Activated CD4-positive, alpha-beta T cell treated with anti-CD3 and anti-CD28 coated beads, Interleukin-2, amount 50 U/mL, for 1 hour (primary cell): Measurements from ENCODE around the gene FLII.
"Not testable (repeated sequence)": the region's sequence is repeated elsewhere in the genome, so short reads cannot be mapped to it uniquely, and the experiment has no call there.

Experiments used
- DNase-seq: peaks from one replicate; pipeline ENCODE4 v3.0.0-alpha.2; 2020

FLII gene

DNA sequence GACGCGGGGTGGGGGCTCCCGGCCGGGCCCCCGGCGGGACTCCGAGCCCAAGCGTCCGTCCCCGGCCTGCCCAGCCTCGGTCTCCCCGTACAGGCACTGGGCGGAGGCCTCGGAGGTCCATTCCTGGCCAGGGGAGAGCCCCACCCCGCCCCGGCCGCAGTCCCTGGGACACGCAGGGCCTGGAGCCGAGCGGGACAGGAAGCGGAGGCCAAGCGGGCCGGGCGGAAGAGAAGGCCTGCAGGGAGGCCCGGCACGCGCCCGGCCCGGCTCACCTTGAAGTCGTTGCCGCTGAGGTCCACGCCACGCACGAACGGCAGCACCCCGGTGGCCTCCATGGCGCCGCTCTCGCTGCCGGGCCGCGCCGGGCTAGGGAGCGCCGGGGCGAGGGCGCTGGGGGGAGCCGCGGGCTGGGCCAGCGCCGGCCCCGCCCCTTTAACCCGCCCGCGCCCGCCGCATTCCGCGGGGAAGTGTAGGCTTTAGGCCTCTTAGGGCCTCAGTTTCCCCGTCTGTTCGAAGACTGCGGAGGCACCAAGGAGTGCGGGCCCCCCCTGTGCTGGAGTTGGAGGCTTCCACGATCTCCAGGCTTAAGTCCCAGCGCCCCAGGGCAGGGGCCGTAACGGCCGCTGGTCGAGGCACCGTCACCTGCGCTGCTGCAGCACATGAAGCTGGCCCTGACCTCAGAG, at the start of gene FLII:
Gene FLII, minus strand, starts transcription at position 383 of the 683 bp plus-strand sequence. Its CDS starts 48 bp downstream, at position 335.
- peak; percentile 53 for DNase-seq

DNA sequence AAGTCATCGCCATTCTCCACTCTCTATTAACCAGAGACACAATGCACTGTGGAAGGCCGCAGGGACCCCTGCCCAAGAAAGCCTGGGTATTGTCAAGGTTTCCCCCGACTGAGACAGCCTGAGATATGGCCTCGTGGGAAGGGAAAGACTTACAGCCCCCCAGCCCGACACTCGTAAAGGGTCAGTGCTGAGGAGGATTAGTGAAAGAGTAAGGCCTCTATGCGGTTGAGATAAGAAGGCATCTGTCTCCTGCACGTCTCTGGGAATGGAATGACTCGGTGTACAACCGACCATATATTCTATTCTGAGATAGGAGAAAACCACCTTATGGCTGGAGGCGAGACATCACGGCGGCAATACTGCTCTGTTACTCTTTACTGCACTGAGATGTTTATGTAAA, 44.7 kb upstream of the FLII start:
- DNase-seq, result not testable (repeated sequence)

DNA sequence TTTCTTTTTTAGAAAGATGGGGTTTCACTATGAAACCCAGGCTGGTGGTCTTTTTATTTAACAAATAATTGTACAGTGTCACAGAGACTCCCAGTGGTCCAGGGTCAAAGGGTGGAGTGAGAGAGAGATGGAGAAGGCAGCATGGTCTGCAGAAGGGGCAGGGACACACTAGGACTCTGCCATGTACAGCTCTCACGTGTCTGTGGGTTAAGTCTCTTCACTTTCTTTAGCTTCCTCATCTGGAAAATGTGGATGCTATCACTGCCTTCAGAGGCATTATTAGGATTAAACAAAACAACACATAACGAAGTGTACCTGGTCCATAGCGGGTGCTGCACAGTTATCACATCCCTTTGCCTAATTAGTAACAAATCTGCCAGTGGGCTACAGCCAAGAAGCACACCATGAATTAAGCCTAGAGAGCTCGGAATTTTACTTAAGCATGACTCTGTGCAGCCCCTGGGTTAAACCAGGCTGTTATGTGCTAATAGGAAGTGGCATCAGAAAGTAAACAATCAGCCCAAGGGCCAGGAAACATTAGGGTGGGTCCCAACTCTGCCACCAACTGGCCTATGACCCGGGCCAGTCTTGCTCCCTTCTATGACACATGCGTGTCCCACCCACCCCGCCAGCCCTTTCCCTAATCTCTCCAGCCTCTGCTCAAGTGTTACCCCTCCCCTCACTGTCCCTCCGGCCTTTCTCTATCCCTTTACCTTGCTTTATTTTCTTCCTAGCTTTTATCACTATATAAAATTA, 42.4 kb upstream of the FLII start:
- DNase-seq, result no peak

DNA sequence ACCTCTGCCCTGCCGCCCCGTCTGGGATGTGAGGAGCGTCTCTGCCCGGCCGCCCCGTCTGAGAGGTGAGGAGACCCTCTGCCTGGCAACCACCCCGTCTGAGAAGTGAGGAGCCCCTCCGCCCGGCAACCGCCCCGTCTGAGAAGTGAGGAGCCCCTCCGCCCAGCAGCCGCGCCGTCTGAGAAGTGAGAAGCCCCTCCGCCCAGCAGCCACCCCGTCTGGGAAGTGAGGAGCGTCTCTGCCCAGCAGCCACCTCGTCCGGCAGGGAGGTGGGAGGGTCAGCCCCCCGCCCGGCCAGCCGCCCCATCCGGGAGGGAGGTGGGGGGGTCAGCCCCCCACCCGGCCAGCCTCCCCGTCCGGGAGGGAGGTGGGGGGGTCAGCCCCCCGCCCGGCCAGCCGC, 39.5 kb upstream of the FLII start:
- DNase-seq, result not testable (repeated sequence)

DNA sequence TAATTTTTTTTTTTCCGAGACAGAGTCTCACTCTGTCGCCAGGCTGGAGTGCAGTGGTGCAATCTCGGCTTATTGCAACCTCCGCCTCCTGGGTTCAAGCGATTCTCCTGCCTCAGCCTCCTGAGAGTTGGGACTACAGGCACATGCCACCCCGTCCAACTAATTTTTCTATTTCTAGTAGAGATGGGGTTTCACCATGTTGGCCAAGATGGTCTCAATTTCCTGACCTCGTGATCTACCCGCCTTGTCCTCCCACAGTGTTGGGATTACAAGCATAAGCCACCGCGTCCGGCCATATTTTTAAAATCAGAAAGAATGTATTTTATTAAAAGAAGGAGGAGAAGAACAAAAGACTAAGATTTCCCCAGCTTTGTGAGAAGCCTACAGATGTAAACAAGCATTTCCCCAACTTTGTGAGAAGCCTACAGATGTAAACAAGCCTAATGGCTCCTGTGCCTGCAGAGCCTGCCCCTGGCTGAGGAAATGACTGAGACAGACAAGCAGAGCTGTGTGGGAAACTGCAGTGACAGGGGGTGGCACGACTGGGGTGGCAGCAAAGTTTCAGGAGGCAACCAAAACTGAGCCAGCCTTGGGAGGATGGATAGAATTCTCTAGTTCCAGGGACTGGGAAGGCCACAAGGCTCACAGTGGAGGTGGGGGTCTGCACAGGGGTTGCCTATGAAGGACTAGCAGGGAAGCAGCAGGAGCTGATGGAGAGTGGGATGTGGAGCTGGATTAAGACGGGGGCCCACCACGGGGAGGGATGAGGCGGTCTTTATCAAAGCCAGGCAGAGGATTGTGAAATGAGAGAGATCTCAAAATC, 33.4 kb upstream of the FLII start:
- DNase-seq, result no peak

DNA sequence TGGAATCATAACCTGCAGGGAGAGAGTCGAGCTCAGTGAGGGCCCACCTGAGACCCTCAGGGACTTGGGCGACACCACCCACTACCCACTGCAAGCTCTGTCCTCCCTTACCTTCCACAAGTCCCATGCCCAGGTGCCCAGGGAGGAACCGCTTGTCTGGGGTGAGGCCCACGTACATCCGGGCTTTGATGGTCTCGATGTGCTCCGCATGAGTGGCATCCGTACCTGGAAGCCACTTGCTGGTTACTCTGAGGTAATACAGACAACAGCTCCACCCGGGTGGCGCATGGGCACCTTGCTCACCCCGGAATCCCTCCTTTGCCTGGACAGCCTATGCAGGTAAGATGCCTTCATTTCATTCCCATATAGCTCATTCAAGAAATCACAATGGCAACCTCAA, 26.8 kb upstream of the FLII start:
- no peak for DNase-seq

DNA sequence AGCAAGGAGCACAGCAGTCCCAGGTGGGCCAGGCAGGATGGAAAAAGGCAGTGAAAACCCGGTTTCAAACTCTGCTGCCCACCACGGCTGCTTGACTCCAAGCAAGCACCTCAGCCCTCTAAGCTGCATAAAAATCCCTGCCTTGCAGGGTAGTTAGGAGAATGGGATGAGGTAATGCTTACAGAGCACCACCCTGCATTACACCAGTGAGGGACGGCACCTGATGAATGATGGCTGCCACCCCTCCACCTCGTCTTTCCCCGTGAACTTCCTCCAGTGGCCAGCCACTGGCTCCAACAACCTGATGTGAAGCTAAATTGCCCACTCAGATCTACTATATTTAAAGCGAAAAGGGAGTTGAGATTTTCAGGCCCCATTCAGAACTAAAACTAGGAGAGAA, 23.2 kb upstream of the FLII start:
- no peak for DNase-seq

DNA sequence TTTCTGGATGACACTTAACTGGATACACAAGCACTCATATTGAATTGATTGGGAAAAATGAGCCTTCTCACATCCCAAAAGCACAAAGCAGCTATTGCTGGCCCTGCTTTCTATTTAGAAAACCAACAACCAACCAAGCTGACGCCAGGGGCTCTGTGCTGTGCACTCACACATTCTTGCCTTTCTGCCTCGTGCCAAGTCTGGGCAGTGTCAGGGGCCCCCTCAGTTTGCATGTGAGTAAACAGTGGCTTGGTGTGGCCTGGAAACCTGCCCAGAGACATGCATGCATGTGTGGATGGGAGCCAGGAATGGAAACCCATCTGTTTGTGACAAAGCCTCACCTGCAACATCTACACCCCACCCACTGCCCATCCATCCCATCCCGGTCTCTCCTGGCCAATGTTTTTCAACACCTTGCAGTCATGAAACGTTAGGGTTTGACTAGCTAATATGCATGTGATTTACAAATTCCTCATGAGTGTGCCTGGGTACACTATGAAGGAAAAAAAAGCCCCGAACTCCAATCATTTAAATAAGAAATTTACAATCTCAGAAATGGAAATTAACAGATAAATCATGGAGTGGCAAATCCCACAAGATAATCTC, 22.3 kb upstream of the FLII start:
- DNase-seq, result no peak

DNA sequence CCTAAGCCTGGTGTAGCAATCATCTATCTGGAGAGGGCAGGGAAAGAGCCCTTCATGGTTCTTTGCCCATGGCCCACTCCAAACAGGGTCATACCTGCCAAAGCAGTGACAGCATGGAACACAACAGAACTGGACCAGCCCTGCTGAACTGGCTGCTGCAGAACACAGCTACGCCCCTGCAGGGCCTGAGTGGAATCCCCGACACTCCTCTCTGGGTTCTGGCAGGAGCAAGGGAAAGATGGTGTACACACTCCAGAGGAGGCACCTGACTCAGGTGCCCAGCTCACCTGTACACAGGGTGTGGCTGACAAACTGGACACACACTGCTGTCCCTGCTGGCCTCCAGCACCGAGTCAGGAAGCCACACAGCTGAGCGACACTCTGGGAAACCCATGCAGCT, 21.7 kb upstream of the FLII start:
- no peak for DNase-seq

DNA sequence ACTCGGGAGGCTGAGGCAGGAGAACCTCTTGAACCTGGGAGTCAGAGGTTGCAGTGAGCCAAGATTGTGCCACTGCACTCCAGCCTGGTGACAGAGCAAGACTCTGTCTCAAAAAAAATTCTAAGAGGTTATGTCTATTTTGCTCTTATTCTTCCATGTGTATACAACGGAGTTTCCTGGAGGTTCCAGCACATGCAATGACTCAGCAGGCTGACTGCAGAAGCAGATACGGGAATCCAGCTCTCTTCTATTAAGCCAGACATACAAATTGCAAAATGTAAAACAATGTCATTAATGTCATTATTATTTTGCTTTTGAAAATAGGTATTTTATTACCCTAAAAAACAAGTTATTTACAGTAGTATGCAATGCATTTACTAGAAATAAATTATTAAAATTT, 20.3 kb upstream of the FLII start:
- DNase-seq, result no peak

DNA sequence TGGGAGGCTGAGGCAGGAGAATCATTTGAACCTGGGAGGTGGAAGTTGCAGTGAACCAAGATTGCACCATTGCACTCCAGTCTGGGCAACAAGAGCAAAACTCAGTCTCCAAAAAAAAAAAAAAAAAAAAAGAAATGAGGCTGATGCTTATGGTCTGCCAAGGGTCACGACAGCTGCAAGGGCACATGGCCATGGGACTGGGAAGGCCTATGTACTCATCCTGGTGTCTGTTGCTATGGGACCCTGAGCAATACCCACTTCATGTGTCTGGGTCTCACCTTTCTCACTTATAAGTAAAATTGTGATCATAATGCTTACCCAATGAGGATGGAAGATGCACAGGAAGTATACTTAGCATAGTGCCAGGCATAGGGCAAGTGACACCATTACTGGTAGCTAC, 18.5 kb upstream of the FLII start:
- no peak for DNase-seq

DNA sequence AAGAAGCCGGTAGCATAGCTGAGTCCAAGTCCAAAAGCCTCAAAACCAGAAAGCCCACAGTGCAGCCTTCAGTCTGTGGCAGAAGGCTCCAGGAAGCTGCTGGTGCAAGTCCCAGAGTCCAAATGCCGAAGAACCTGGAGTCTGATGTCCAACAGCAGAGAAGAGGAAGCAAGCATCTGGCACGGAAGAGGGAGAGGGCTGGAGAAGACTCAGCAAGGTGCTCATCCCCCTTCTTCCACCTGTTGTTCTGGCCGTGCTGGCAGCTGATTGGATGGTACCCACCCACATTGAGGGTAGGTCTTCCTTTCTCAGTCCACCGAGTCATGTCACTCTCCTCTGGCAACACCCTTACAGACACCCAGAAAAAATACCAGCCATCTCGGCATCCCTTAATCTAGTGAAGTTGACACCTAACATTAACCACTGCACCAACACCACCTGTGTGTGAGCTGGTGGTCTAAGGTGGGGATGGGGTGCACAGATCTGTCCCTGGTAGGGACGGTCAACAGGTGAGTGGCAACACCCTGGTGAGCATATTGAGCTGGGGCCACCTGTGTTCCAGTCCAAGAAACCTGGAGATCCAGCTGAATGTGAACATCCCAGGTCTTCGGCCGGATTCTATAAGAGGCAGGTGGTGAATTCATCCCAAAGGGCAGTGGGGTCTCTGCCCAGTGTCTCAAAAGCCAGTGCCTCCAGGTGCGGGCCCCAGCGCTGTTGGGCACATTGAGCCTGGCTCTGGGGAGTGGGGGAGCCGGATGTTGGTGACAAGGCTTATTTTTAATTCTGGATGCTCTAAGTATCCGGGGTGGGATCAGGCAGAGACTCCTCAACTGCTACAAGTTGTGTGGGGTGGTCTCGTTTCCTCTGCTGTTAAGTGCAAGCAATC, 11.8 kb upstream of the FLII start:
- no peak for DNase-seq

DNA sequence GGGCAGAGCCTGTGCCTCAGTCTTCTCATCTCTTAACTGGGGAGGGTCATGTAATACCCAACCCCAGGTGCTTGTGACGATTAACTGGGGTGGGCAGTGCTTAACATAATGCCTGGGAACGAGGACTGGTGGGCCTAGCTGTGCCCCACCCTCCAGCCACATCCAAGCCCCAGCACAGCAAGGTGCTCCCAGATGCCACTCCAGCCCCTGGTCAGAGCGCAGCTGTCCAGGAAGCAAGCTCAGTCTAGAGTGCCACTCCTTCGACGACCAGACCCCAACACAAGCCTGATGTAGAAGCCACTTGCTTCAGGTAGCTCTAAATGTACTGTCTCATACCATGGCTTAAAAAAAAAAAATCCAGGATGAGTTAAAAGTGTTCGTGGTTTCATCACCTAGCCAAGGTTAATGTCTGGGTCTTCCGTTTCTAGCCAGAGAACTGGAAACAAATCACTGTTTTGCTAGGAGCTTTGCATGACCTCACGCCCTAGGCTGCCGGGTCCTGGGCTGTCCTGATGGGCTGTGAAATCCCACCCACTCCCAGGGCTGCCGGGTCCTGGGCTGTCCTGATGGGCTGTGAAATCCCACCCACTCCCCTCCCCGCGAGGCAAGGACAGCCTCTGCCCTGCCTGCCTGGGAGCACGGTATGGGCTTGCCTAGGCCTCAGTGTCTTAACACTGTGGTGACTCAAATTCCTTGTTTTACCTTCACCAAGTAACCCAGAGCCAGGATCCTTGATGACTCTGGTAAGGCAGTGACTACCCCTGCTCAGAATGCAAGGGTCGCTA, 9.6 kb upstream of the FLII start:
- DNase-seq, result no peak

DNA sequence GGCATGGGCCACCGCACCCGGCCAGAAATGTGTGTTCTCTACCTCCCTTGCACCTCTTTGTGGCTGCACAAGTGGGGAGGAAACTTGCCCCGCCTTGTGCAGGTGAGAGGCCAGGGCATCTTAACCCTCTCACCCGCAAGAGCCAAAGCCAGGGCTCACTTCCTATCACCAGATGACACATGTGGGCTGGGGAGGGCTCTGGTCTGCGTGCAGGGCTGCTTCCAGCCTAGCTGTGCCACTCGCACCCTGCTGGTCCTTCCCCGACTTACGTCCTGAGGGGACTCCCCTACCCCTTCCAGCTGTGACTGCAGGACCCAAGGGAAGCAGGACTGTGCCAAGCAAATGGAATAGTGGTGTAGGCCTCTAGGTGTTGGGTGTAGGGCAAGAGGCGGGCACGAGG, 8.8 kb upstream of the FLII start:
- DNase-seq, result no peak

DNA sequence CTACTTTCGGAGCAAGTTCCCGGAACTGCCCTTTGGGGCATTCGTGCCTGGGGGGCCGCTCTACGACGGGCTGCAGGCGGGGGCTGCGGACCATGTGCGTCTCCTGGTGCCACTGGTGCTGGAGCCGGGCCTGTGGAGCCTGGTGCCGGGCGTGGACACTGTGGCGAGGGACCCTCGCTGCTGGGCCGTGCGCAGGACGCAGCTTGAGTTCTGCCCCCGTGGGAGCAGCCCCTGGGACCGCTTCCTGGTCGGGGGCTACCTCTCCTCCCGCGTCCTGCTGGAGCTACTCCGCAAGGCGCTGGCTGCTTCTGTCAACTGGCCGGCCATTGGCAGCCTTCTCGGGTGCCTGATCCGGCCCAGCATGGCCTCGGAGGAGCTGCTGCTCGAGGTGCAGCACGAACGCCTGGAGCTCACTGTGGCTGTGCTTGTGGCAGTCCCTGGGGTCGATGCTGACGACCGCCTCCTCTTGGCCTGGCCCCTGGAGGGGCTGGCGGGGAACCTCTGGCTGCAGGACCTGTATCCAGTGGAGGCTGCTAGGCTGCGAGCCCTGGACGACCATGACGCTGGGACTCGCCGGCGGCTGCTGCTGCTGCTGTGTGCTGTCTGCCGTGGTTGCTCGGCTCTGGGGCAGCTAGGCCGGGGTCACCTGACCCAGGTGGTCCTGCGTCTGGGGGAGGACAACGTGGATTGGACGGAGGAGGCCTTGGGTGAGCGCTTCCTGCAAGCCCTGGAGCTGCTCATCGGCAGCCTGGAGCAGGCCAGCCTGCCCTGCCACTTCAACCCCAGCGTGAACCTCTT, 5.5 kb upstream of the FLII start:
- no peak for DNase-seq

DNA sequence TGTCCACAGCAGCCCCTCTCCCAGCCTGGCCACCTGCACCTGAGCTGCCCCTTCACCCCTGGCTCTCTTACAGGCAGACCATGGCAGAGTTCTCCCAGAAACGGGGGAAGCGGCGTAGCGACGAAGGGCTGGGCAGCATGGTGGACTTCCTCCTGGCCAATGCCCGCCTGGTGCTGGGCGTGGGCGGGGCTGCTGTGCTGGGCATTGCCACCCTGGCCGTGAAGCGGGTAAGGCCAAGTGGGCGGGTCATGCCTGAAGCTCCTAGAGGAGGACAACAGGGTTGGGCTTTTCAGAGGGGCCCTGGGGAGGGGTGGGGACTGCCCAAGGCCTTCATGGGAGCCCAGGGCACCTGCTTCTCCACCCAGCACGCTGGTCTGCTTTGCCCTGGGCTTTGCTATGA, 4.1 kb upstream of the FLII start:
- DNase-seq, result no peak

DNA sequence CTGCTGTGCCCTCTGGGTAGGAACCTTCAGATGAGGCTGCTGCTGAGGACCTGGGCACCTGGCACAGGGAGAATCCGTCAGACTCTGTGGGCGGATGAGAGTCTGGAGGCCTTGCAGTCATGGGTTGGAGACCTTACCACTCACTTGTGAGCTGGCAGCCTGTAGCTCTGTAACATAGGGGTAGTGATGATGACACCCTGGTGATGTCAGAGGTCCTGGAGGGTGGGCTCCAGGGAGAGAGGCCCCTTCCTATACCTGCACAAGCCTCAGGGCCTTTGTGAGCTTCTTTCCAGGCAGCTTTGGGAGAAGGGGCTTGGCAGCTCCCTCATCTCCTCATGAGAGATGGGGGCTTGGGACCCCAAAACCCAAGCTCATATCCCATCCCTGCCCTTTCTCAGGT, 3.6 kb upstream of the FLII start:
- DNase-seq, result no peak

DNA sequence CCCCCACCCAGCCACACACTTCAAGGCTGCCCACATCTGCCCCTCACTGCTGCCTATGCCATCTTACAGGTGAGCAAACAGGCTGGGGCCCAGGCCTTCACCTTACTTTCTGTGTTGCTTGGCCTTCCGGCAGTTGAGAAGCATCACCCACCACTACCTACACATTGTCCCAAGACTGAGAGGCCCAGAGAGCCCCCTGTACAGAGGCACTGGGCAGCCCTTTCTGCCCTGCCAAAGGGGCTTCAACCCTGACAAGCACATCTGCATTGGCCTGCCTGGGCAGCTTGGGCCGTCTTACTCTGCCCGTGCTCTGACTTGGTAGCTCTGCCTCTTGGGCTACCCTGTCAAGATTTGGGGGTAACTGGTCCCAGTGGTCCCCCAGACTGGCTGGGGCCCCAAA, 3.1 kb upstream of the FLII start:
- DNase-seq, result no peak

DNA sequence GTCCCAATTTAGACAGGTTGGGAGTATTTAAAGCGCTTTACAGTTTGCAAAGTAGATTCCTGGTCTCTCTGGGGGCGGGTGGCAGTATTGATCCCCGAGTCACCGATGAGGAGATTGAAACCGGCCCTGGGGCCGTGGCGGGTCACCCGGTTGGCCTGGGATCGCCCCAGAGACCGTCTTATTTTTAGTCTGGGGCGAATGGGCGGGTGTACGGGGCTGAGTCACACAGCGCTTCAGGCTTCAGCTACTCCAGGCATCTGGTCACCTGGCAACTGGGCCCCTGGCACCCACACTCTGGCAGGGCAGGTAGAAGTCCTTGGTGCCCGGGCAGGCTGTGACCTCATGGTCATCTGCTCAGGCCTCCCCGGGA, 2.6 kb upstream of the FLII start:
- DNase-seq, result peak; percentile 18

DNA sequence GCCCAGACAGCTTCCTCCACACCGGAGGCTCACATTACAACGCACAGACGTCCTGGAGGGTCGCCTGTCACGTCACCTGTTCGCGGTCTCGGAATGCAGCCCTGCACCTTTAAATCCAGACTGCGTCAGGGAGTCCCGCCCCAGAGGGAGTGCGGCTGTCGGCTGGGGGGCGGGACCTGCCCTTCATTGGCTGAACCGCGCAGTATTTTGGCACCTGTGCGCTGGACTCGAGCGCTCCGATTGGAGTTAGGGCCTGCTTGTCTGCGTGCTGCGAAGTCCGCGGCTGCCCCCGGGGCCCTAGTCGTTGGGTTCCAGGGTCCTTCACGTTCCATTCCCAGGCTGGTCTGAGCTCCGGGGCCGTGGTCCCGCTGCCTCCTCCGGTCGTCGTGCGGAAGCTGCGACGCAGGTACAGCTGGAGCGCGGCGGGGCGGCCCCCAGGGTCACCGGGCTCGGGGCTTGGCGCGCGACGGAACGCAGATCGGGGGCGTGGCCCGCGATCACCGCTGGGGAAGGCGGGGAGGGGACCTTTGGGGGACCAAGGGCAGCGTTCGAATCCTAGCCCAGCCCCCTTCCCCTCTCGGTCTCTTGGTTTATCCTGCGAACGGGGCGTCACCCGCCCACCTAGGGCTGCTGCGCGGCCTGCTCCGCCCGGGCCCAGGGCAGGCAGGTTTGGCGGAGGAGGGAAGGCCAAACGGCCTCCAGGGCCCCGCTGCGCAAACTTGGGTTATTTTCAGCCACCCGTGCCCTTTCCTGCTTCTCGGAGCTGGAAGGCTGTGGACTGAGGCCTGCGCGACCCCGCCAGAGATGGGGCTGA, 2.0 kb upstream of the FLII start, which contains the start of gene MIEF2:
Gene MIEF2, plus strand, starts transcription at position 331 of the 814 bp plus-strand sequence. CDS start 2,059 bp downstream, outside the sequence.
- DNase-seq, result peak; percentile 91
